Measurements from ENCODE around the gene B4GALT4.

DNA sequence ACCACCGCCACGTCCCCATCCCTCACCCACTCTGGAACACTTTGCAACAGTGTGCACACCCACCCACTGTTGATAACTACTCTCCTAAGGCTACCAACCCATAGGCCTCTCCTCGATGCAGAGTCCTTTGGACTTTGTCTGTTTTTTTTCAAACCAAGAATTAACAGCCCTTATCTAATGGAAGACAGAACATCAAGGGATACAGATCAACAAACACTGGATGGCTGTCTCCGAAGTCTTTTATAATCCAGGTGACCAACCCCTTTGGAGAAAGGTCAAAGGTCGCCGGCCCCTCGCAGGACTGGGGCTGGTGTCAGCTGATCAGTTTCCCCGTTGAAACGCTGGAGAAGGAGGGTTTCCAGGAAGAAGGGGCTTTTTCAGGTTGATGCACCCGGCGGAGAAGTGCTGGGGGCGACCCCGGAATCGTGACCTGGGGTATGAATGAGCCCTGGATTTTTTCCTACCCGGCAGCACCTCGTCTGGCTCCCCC lies 532 bp downstream of the B4GALT4 start:
- TF ChIP-seq ELF4 (IDR thresholded peaks at IDR 0.05) (no peak), SP1 (IDR thresholded peaks at IDR 0.05) (no peak), TARDBP (IDR thresholded peaks at IDR 0.05) (no peak), FOXM1 (IDR thresholded peaks at IDR 0.05; ENCODE audit: borderline replicate concordance) (no peak), L3MBTL2 (conservative IDR thresholded peaks at IDR 0.05) (no peak)
- TF ChIP-seq, protein P1, sequence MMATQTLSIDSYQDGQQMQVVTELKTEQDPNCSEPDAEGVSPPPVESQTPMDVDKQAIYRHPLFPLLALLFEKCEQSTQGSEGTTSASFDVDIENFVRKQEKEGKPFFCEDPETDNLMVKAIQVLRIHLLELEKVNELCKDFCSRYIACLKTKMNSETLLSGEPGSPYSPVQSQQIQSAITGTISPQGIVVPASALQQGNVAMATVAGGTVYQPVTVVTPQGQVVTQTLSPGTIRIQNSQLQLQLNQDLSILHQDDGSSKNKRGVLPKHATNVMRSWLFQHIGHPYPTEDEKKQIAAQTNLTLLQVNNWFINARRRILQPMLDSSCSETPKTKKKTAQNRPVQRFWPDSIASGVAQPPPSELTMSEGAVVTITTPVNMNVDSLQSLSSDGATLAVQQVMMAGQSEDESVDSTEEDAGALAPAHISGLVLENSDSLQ (IDR thresholded peaks at IDR 0.05), result no peak

All from HEK293T (cell line).